ENCODE data around the gene SEC24A. TPM values are rescaled to one million over a fixed set of nuclear protein-coding genes. Genes with fewer than 3 reads are reported as not detected.

The SEC24A gene
- total RNA-seq, 1 experiment from 2014 or later: 5.6 TPM

GRCh38 chr5:134603059-134603458, 45.5 kb upstream of the SEC24A start:
- ATAC-seq (peak; percentile 98), DNase-seq (peak; percentile 73)
- Histone ChIP-seq H3K4me2 (ENCODE audit: low read length) (no peak overlapping the region), H3K9me2 (replicated peaks; ENCODE audit: low read length) (no peaks in the 10 kb centered on the region), H3K9ac (ENCODE audit: low read length) (no peak overlapping the region), H3K27ac (ENCODE audit: low read length) (peak overlapping the region; percentile 60), H2AFZ (ENCODE audit: low read length) (no peak overlapping the region), H3K4me1 (ENCODE audit: insufficient read depth, low read length) (peaks cover 12% of the 10 kb centered on the region; the same call in 1 of the 2 replicates), H3K79me2 (ENCODE audit: low read length) (no peaks in the 10 kb centered on the region), H3K27me3 (ENCODE audit: low read length) (no peaks in the 10 kb centered on the region), H3F3A (ENCODE audit: low read length, unreplicated experiment) (no peaks in the 10 kb centered on the region), H3K4me3 (ENCODE audit: low read length) (no peak overlapping the region), H4K20me1 (ENCODE audit: low read length) (no peaks in the 10 kb centered on the region), H3K9me3 (ENCODE audit: low read length) (no peaks in the 10 kb centered on the region), H3K36me3 (ENCODE audit: low read depth, low read length) (peaks cover 37% of the 10 kb centered on the region)
- intact Hi-C loops (cut with micrococcal nuclease): no loop called here
- CTCF ChIA-PET: interaction anchor here (0.5 to 1.0 kb wide), 2 partner anchors 16 to 51 kb away, joined by 4 to 9 read pairs; no protein-coding TSS in a partner anchor
- POLR2A ChIA-PET (ENCODE audit: unreplicated experiment): interaction anchor here (0.7 kb wide), 1 partner anchor 377 kb away, joined by 3 read pairs; no protein-coding TSS in a partner anchor
- BruUV-seq (replicated peaks): no TSS peak
- TF ChIP-seq EZH2phosphoT487 (IDR thresholded peaks at IDR 0.05; ENCODE audit: borderline replicate concordance, low read length) (no peak), CTCF (conservative IDR thresholded peaks at IDR 0.05; ENCODE audit: low read depth, low read length) (no peak), EZH2 (IDR thresholded peaks at IDR 0.05; ENCODE audit: low read length, unreplicated experiment) (no peak)

- Histone ChIP-seq H3K9me3 (ENCODE audit: low read length) (no peaks in the 10 kb centered on the region), H3K4me2 (ENCODE audit: low read length) (no peak overlapping the region), H3K27ac (ENCODE audit: low read length) (no peak overlapping the region), H3K79me2 (ENCODE audit: low read length) (no peaks in the 10 kb centered on the region), H3K9ac (ENCODE audit: low read length) (no peak overlapping the region), H3K36me3 (ENCODE audit: low read depth, low read length) (peaks cover 47% of the 10 kb centered on the region), H3K4me1 (ENCODE audit: insufficient read depth, low read length) (peaks cover 12% of the 10 kb centered on the region; the same call in 1 of the 2 replicates), H2AFZ (ENCODE audit: low read length) (no peak overlapping the region), H3K9me2 (replicated peaks; ENCODE audit: low read length) (no peaks in the 10 kb centered on the region), H3F3A (ENCODE audit: low read length, unreplicated experiment) (no peaks in the 10 kb centered on the region), H4K20me1 (ENCODE audit: low read length) (no peaks in the 10 kb centered on the region), H3K27me3 (ENCODE audit: low read length) (no peaks in the 10 kb centered on the region), H3K4me3 (ENCODE audit: low read length) (no peak overlapping the region)
- POLR2A ChIA-PET (ENCODE audit: unreplicated experiment): no interaction called here
- DNase-seq (no peak), ATAC-seq (no peak)
- CTCF ChIA-PET: no interaction called here
- intact Hi-C loops (cut with micrococcal nuclease): no loop called here
- no peak for TF ChIP-seq EZH2phosphoT487 (IDR thresholded peaks at IDR 0.05; ENCODE audit: borderline replicate concordance, low read length)
- TF ChIP-seq EZH2 (IDR thresholded peaks at IDR 0.05; ENCODE audit: low read length, unreplicated experiment): no peak
- no peak for TF ChIP-seq CTCF (conservative IDR thresholded peaks at IDR 0.05; ENCODE audit: low read depth, low read length)
- BruUV-seq (replicated peaks): TSS peak; percentile 5
Observed at GRCh38 chr5:134604908-134605307, 43.7 kb upstream of the SEC24A start.

- peaks cover 12% of the 10 kb centered on the region; the same call in 1 of the 2 replicates for H3K4me1 ChIP-seq (ENCODE audit: insufficient read depth, low read length)
- H3K4me3 ChIP-seq (ENCODE audit: low read length): no peak overlapping the region
- no peak overlapping the region for H3K27ac ChIP-seq (ENCODE audit: low read length)
- H4K20me1 ChIP-seq (ENCODE audit: low read length): no peaks in the 10 kb centered on the region
- H2AFZ ChIP-seq (ENCODE audit: low read length): no peak overlapping the region
- no peaks in the 10 kb centered on the region for H3K9me2 ChIP-seq (replicated peaks; ENCODE audit: low read length)
- no peaks in the 10 kb centered on the region for H3K9me3 ChIP-seq (ENCODE audit: low read length)
- H3K9ac ChIP-seq (ENCODE audit: low read length): no peak overlapping the region
- H3K27me3 ChIP-seq (ENCODE audit: low read length): no peaks in the 10 kb centered on the region
- ATAC-seq: no peak
- H3K36me3 ChIP-seq (ENCODE audit: low read depth, low read length): peaks cover 51% of the 10 kb centered on the region
- no peak for DNase-seq
- H3K4me2 ChIP-seq (ENCODE audit: low read length): no peak overlapping the region
- TF ChIP-seq EZH2 (IDR thresholded peaks at IDR 0.05; ENCODE audit: low read length, unreplicated experiment) (no peak), CTCF (conservative IDR thresholded peaks at IDR 0.05; ENCODE audit: low read depth, low read length) (no peak), EZH2phosphoT487 (IDR thresholded peaks at IDR 0.05; ENCODE audit: borderline replicate concordance, low read length) (no peak)
- intact Hi-C loops (cut with micrococcal nuclease): no loop called here
- no peaks in the 10 kb centered on the region for H3K79me2 ChIP-seq (ENCODE audit: low read length)
- BruUV-seq (replicated peaks): no TSS peak
- no peaks in the 10 kb centered on the region for H3F3A ChIP-seq (ENCODE audit: low read length, unreplicated experiment)
- ChIA-PET POLR2A (ENCODE audit: unreplicated experiment) (no interaction called here), CTCF (no interaction called here)
Observed at GRCh38 chr5:134606726-134607125, 41.9 kb upstream of the SEC24A start.
